CD4-positive, alpha-beta memory T cell (primary cell): ENCODE results near the gene KRTAP10-4. TPM values are rescaled to one million over a fixed set of nuclear protein-coding genes. Genes with fewer than 3 reads are reported as not detected.
A peak's percentile ranks its signal among the peaks of the same experiment; 100 is the strongest.
"Not testable (repeated sequence)": the region's sequence is repeated elsewhere in the genome, so short reads cannot be mapped to it uniquely, and the experiment has no call there.

Experiments used
- CTCF ChIA-PET: fragments of 350-600 bp; sonication (Branson Sonifier 250); formaldehyde crosslinking; loops from one replicate; lab custom pipeline; 2021; ENCODE audit warnings: inconsistent platforms; ENCODE audit not compliant: partially characterized antibody; lab: Charles Lee
- POLR2A ChIA-PET: fragments of 350-600 bp; sonication (Branson Sonifier 250); formaldehyde crosslinking; loops from one replicate; lab custom pipeline; 2021; ENCODE audit not compliant: partially characterized antibody; lab: Charles Lee
- DNase-seq, 5 donors: peaks; one replicate each; pipeline versions ENCODE4 v3.0.0 to v3.0.0-alpha.2; 2020 to 2022; ENCODE audit warnings: mixed read lengths in 1 of 5
- H3K27ac ChIP-seq: one replicate; pipeline ENCODE4 v1.7.0; 2013; ENCODE audit warnings: low read depth, low read length
- H3K27me3 ChIP-seq: 2 replicates; pipeline ENCODE4 v1.7.0; 2013; ENCODE audit warnings: mild to moderate bottlenecking, low read length, moderate library complexity; ENCODE audit not compliant: insufficient read depth
- H3K36me3 ChIP-seq: 2 replicates; pipeline ENCODE4 v1.7.0; 2013; ENCODE audit warnings: mild to moderate bottlenecking, low read length, moderate library complexity; ENCODE audit not compliant: insufficient read depth
- H3K4me1 ChIP-seq: 2 replicates; pipeline ENCODE4 v1.7.0; 2013; ENCODE audit warnings: mild to moderate bottlenecking, low read length, moderate library complexity; ENCODE audit not compliant: insufficient read depth
- H3K4me3 ChIP-seq, 2 donors: one replicate each; pipeline ENCODE4 v1.7.0; 2013; ENCODE audit warnings: low read length in 2 of 2, mild to moderate bottlenecking in 1 of 2
- H3K9me3 ChIP-seq, 2 donors: one replicate each; pipeline ENCODE4 v1.7.0; 2013; ENCODE audit warnings: low read length in 2 of 2, control low read depth in 1 of 2; ENCODE audit not compliant: control insufficient read depth in 1 of 2
- H3K27ac Mint-ChIP-seq, 7 donors: one replicate each; pipeline ENCODE4 v1.8.0; 2020 to 2021; ENCODE audit warnings: mixed read lengths in 7 of 7, mild to moderate bottlenecking in 6 of 7, inconsistent platforms in 3 of 7, moderate library complexity in 3 of 7
- H3K27me3 Mint-ChIP-seq, 2 donors: one replicate each; pipeline ENCODE4 v1.8.0; 2020 to 2021; ENCODE audit warnings: mixed read lengths in 2 of 2
- H3K36me3 Mint-ChIP-seq, 2 donors: one replicate each; pipeline ENCODE4 v1.8.0; 2020 to 2021; ENCODE audit warnings: mixed read lengths in 2 of 2, inconsistent platforms in 1 of 2, mild to moderate bottlenecking in 1 of 2
- H3K4me1 Mint-ChIP-seq, 4 donors: one replicate each; pipeline ENCODE4 v1.8.0; 2020 to 2021; ENCODE audit warnings: mixed read lengths in 4 of 4, mild to moderate bottlenecking in 1 of 4
- H3K4me3 Mint-ChIP-seq, 8 donors: one replicate each; pipeline ENCODE4 v1.8.0; 2020 to 2021; ENCODE audit warnings: mixed read lengths in 8 of 8, mild to moderate bottlenecking in 7 of 8, moderate library complexity in 6 of 8, inconsistent platforms in 3 of 8
- H3K9me3 Mint-ChIP-seq, 8 donors: one replicate each; pipeline ENCODE4 v1.8.0; 2020 to 2021; ENCODE audit warnings: mixed read lengths in 8 of 8, mild to moderate bottlenecking in 5 of 8, inconsistent platforms in 3 of 8, moderate library complexity in 1 of 8
- intact Hi-C: fragments of 100-400 bp; cut with micrococcal nuclease; formaldehyde crosslinking; loops from one replicate; pipeline ENCODE4 v1.15.1; 2023
- polyA plus RNA-seq, 2 donors: library from polyadenylated mRNA; unstranded; fragments of 300-500 nt; fragmentation: Illumina TruSeq; gene quantifications; one replicate each; pipeline ENCODE4 v1.2.3, GENCODE V29; 2021
- total RNA-seq, 2 experiments: library from RNA; stranded (reverse); gene quantifications; one replicate each; pipeline ENCODE4 v1.2.3, GENCODE V29; 2021

The KRTAP10-4 gene
- total and polyA plus RNA-seq, 4 experiments from 2014 or later = not detected

GRCh38 chr21:44610157-44610843, 36.8 kb downstream of the KRTAP10-4 start:
- H3K4me3 Mint-ChIP-seq, POLR2A ChIA-PET, H3K27ac ChIP-seq, H3K4me1 ChIP-seq, H3K4me1 Mint-ChIP-seq, H3K9me3 ChIP-seq, H3K36me3 ChIP-seq, H3K4me3 ChIP-seq, H3K36me3 Mint-ChIP-seq, H3K27me3 ChIP-seq, CTCF ChIA-PET, DNase-seq, H3K27ac Mint-ChIP-seq, H3K27me3 Mint-ChIP-seq: not testable (repeated sequence)
- H3K9me3 Mint-ChIP-seq = peaks cover 0 to 38% (median 28%) of the 10 kb centered on the region in 8 donors
- intact Hi-C loops = loop anchor here (10.0 kb wide), 1 partner anchor 65 kb away; the partner anchor contains the start of gene KRTAP10-1

DNA sequence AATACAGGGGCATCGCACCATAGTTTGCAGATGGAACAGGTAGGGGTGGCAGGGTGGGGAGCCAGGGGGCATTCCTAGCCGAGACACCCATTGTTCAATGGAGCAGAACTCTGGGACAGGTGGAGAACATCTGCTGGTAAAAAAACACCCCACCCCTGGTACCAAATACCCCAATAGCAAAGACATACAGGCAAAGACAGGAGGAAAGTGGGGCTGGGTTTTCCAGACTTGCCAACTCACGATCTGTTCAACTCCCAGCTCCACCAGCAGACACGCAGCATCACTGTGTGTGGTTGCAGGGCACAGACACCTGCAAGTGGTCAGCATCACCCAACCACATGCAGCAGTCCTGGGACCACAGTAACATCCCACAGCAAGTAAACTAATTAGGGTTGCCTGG, 38.0 kb downstream of the KRTAP10-4 start:
- no peak overlapping the region for H3K27ac ChIP-seq
- H3K27ac Mint-ChIP-seq = no peak overlapping the region
- peaks cover 9 to 17% (median 10%) of the 10 kb centered on the region in 4 donors for H3K4me1 Mint-ChIP-seq
- H3K36me3 ChIP-seq = no peaks in the 10 kb centered on the region
- H3K27me3 ChIP-seq = no peaks in the 10 kb centered on the region
- H3K4me3 ChIP-seq = no peak overlapping the region
- peaks cover 0 to 1% of the 10 kb centered on the region in 2 donors for H3K27me3 Mint-ChIP-seq
- intact Hi-C loops = loop anchor here (10.0 kb wide), 1 partner anchor 67 kb away; the partner anchor contains the start of gene KRTAP10-1
- H3K9me3 Mint-ChIP-seq = peaks cover 0 to 34% (median 25%) of the 10 kb centered on the region in 8 donors
- peak overlapping the region in 1 of 8 donors; percentile 31 for H3K4me3 Mint-ChIP-seq
- no peak for DNase-seq
- peaks cover 7% of the 10 kb centered on the region for H3K4me1 ChIP-seq
- H3K9me3 ChIP-seq = no peaks in the 10 kb centered on the region
- H3K36me3 Mint-ChIP-seq = peaks cover 5 to 8% of the 10 kb centered on the region in 2 donors
- ChIA-PET CTCF (no interaction called here), POLR2A (no interaction called here)

GRCh38 chr21:44612029-44612486, 38.5 kb downstream of the KRTAP10-4 start, which contains the start of gene KRTAP10-8:
Gene KRTAP10-8, plus strand, starts transcription at chr21:44612079. Its CDS starts 22 bp downstream, at chr21:44612101.
- no peak within 1 kb of the TSS for H3K27ac Mint-ChIP-seq
- Histone ChIP-seq H3K27ac (no peak within 1 kb of the TSS), H3K36me3 (no peaks in the 10 kb centered on the region), H3K27me3 (no peaks in the 10 kb centered on the region), H3K4me1 (peaks cover 12% of the 10 kb centered on the region), H3K9me3 (no peaks in the 10 kb centered on the region), H3K4me3 (no peak within 1 kb of the TSS)
- H3K4me1 Mint-ChIP-seq = peaks cover 9 to 22% (median 13%) of the 10 kb centered on the region in 4 donors
- H3K27me3 Mint-ChIP-seq = no peaks in the 10 kb centered on the region
- ChIA-PET CTCF (no interaction called here), POLR2A (interaction anchor here (0.9 kb wide), 1 partner anchor 47 kb away, joined by 3 read pairs; no protein-coding TSS in a partner anchor)
- no peak for DNase-seq
- peak within 1 kb of the TSS in 1 of 8 donors; percentile 31 for H3K4me3 Mint-ChIP-seq
- intact Hi-C loops = loop anchor here (10.0 kb wide), 1 partner anchor 67 kb away; the partner anchor contains the start of gene KRTAP10-1
- H3K9me3 Mint-ChIP-seq = peaks cover 0 to 33% (median 25%) of the 10 kb centered on the region in 8 donors
- H3K36me3 Mint-ChIP-seq = peaks cover 5 to 8% of the 10 kb centered on the region in 2 donors

DNA sequence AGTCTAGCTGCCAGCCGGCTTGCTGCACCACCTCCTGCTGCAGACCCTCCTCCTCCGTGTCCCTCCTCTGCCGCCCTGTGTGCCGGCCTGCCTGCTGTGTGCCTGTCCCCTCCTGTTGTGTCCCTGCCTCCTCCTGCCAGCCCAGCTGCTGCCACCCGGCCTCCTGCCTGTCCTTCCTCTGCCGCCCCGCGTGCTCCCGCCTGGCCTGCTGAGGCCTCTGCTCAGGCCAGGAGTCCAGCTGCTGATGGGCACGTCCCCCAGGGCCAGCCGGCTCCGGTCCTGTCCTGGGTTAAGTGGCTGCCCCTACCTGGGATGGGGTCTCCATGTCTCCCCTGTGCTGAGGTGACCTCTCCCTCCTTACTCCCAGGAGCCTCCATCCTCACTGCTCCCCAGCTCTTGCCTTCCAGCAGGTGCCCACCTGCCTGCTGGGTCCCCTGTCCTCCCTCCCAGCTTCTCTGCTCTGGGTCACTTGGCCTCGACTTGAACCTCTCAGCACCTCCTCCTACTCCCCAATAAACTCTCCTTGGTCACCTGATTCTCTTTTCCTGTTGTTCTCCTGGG, 39.2 kb downstream of the KRTAP10-4 start:
- H3K27me3 ChIP-seq = no peaks in the 10 kb centered on the region
- H3K27me3 Mint-ChIP-seq = no peaks in the 10 kb centered on the region
- H3K27ac ChIP-seq = no peak overlapping the region
- peaks cover 5 to 8% of the 10 kb centered on the region in 2 donors for H3K36me3 Mint-ChIP-seq
- peak overlapping the region in 1 of 7 donors; percentile 42 for H3K27ac Mint-ChIP-seq
- ChIA-PET POLR2A (interaction anchor here (0.9 to 1.6 kb wide), 2 partner anchors 46 kb away, joined by 3 to 5 read pairs; no protein-coding TSS in a partner anchor), CTCF (no interaction called here)
- peaks cover 9 to 29% (median 19%) of the 10 kb centered on the region in 4 donors for H3K4me1 Mint-ChIP-seq
- DNase-seq = no peak
- no peak overlapping the region for H3K4me3 ChIP-seq
- no peaks in the 10 kb centered on the region for H3K9me3 ChIP-seq
- H3K4me1 ChIP-seq = peaks cover 19% of the 10 kb centered on the region
- intact Hi-C loops = loop anchor here (10.0 kb wide), 1 partner anchor 68 kb away; the partner anchor contains the start of gene KRTAP10-1
- no peak overlapping the region for H3K4me3 Mint-ChIP-seq
- H3K9me3 Mint-ChIP-seq = peaks cover 0 to 33% (median 25%) of the 10 kb centered on the region in 8 donors
- no peaks in the 10 kb centered on the region for H3K36me3 ChIP-seq

- Histone ChIP-seq H3K27ac (no peak overlapping the region), H3K27me3 (no peaks in the 10 kb centered on the region), H3K9me3 (no peaks in the 10 kb centered on the region), H3K36me3 (no peaks in the 10 kb centered on the region), H3K4me1 (peaks cover 27% of the 10 kb centered on the region), H3K4me3 (no peak overlapping the region)
- no peaks in the 10 kb centered on the region for H3K27me3 Mint-ChIP-seq
- H3K4me3 Mint-ChIP-seq = no peak overlapping the region
- peaks cover 5 to 8% of the 10 kb centered on the region in 2 donors for H3K36me3 Mint-ChIP-seq
- ChIA-PET CTCF (no interaction called here), POLR2A (interaction anchor here (1.6 kb wide), 1 partner anchor 45 kb away, joined by 5 read pairs; no protein-coding TSS in a partner anchor)
- peaks cover 14 to 37% (median 26%) of the 10 kb centered on the region in 4 donors for H3K4me1 Mint-ChIP-seq
- H3K27ac Mint-ChIP-seq = no peak overlapping the region
- no peak for DNase-seq
- intact Hi-C loops = loop anchor here (10.0 kb wide), 1 partner anchor 69 kb away; the partner anchor contains the start of gene KRTAP10-1
- peaks cover 0 to 36% (median 24%) of the 10 kb centered on the region in 8 donors for H3K9me3 Mint-ChIP-seq
These were observed 40.0 kb downstream of the KRTAP10-4 start for GRCh38 chr21:44613386-44614155.

- Mint-ChIP-seq H3K27me3 (no peaks in the 10 kb centered on the region), H3K36me3 (peaks cover 6 to 9% of the 10 kb centered on the region in 2 donors), H3K4me1 (peaks cover 20 to 43% (median 32%) of the 10 kb centered on the region in 4 donors), H3K27ac (no peak overlapping the region), H3K4me3 (no peak overlapping the region), H3K9me3 (peaks cover 0 to 34% (median 24%) of the 10 kb centered on the region in 8 donors)
- Histone ChIP-seq H3K4me3 (no peak overlapping the region), H3K27me3 (no peaks in the 10 kb centered on the region), H3K27ac (no peak overlapping the region), H3K4me1 (peaks cover 33% of the 10 kb centered on the region), H3K36me3 (no peaks in the 10 kb centered on the region), H3K9me3 (no peaks in the 10 kb centered on the region)
- CTCF ChIA-PET = interaction anchor here (1.4 kb wide), 1 partner anchor 128 kb away, joined by 5 read pairs; no protein-coding TSS in a partner anchor
- no peak for DNase-seq
- POLR2A ChIA-PET = interaction anchor here (1.6 kb wide), 1 partner anchor 44 kb away, joined by 5 read pairs; no protein-coding TSS in a partner anchor
- intact Hi-C loops = loop anchor here (10.0 kb wide), 1 partner anchor 69 kb away; the partner anchor contains the start of gene KRTAP10-1
These were observed 40.7 kb downstream of the KRTAP10-4 start for GRCh38 chr21:44614161-44614631.
